Osteoblast (primary cell): ENCODE data around the gene IMPA2. TPM values are rescaled to one million over a fixed set of nuclear protein-coding genes. Genes with fewer than 3 reads are reported as not detected.

ENCODE experiments used
- DNase-seq: peaks from one replicate; pipeline ENCODE4 v3.0.0; 2011; ENCODE audit warnings: low spot score, mixed read lengths; ENCODE audit not compliant: insufficient read length; ENCODE audit errors: missing footprints
- H2AFZ ChIP-seq: 2 replicates; pipeline ENCODE4 v1.6.0; 2011; ENCODE audit warnings: mild to moderate bottlenecking, low read length
- H3K27ac ChIP-seq: 2 replicates; pipeline ENCODE4 v1.5.1; 2011; ENCODE audit warnings: mild to moderate bottlenecking, low read depth, low read length, moderate library complexity
- H3K27me3 ChIP-seq: 2 replicates; pipeline ENCODE4 v1.6.0; 2012; ENCODE audit warnings: mild to moderate bottlenecking, control low read depth, inconsistent platforms, low read length, moderate library complexity; ENCODE audit not compliant: insufficient read depth
- H3K36me3 ChIP-seq: 2 replicates; pipeline ENCODE4 v1.5.1; 2011; ENCODE audit warnings: mild to moderate bottlenecking, low read length, control low read depth, moderate library complexity; ENCODE audit not compliant: insufficient read depth
- H3K4me1 ChIP-seq: 2 replicates; pipeline ENCODE4 v1.5.1; 2011; ENCODE audit warnings: mild to moderate bottlenecking, low read length, control low read depth, moderate library complexity; ENCODE audit not compliant: insufficient read depth
- H3K4me2 ChIP-seq: 2 replicates; pipeline ENCODE4 v1.6.0; 2011; ENCODE audit warnings: mild to moderate bottlenecking, low read length; ENCODE audit not compliant: insufficient read depth
- H3K4me3 ChIP-seq: fragments of 200-600 bp; sonication (generic); 3 replicates; pipeline ENCODE4 v1.5.1; 2012; ENCODE audit warnings: mild to moderate bottlenecking, low read length, inconsistent platforms; ENCODE audit not compliant: insufficient read depth
- H3K79me2 ChIP-seq: 2 replicates; pipeline ENCODE4 v1.6.0; 2012; ENCODE audit warnings: mild to moderate bottlenecking, low read length, control low read depth, inconsistent platforms; ENCODE audit not compliant: insufficient read depth
- H3K9me3 ChIP-seq: 2 replicates; pipeline ENCODE4 v1.5.1; 2011; ENCODE audit warnings: low read depth, low read length, control low read depth
- H4K20me1 ChIP-seq: 2 replicates; pipeline ENCODE4 v1.6.0; 2012; ENCODE audit warnings: mild to moderate bottlenecking, low read length, control low read depth; ENCODE audit not compliant: insufficient read depth
- CTCF ChIP-seq: IDR thresholded peaks from 2 replicates; pipeline ENCODE4 v1.5.1; 2011; ENCODE audit warnings: mild to moderate bottlenecking, low read depth, low read length, moderate library complexity; ENCODE audit errors: extremely low read depth
- total RNA-seq: library from RNA; depleted of rRNA; stranded (reverse); fragments of >200 nt; gene quantifications from 2 replicates; pipeline ENCODE4 v1.2.3, GENCODE V29; 2012

IMPA2 gene
- total RNA-seq, 1 donor: 11.2 TPM

DNA sequence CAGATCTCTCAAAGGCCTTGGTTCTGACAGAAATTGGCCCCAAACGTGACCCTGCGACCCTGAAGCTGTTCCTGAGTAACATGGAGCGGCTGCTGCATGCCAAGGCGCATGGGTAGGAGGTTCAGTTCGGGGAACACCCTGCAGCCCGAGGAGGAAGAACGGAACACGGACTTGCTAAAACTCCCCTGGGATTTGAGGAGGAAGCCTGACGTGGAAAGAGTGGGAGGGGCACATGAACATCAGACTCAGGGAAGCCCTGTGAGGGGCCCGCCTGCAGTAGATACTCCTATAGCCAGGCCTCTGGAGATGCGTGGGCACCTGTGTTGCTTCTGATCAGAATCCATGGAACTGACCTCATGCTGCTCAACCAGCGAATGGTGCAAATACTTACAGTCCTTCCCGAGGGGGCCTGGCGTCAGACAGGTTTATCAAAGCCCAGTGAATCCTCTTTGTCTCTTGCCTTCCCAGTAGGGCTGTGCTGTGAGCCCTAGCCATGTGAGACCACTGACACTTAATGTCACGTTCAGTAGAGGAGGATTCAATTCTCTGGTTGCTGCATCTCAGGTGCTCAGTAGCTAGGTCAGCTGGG is 46.8 kb downstream of the IMPA2 start:
- no peak overlapping the region for H3K4me3 ChIP-seq
- H3K36me3 ChIP-seq: no peaks in the 10 kb centered on the region
- H2AFZ ChIP-seq: no peak overlapping the region
- H3K4me1 ChIP-seq: peaks cover 16% of the 10 kb centered on the region
- H3K27me3 ChIP-seq: no peaks in the 10 kb centered on the region
- no peaks in the 10 kb centered on the region for H3K79me2 ChIP-seq
- no peak overlapping the region for H3K27ac ChIP-seq
- H4K20me1 ChIP-seq: no peaks in the 10 kb centered on the region
- no peak for DNase-seq
- TF ChIP-seq CTCF: no peak
- H3K9me3 ChIP-seq: no peaks in the 10 kb centered on the region
- no peak overlapping the region for H3K4me2 ChIP-seq

GRCh38 chr18:12028674-12029073 is 47.4 kb downstream of the IMPA2 start:
- no peaks in the 10 kb centered on the region for H3K27me3 ChIP-seq

DNA sequence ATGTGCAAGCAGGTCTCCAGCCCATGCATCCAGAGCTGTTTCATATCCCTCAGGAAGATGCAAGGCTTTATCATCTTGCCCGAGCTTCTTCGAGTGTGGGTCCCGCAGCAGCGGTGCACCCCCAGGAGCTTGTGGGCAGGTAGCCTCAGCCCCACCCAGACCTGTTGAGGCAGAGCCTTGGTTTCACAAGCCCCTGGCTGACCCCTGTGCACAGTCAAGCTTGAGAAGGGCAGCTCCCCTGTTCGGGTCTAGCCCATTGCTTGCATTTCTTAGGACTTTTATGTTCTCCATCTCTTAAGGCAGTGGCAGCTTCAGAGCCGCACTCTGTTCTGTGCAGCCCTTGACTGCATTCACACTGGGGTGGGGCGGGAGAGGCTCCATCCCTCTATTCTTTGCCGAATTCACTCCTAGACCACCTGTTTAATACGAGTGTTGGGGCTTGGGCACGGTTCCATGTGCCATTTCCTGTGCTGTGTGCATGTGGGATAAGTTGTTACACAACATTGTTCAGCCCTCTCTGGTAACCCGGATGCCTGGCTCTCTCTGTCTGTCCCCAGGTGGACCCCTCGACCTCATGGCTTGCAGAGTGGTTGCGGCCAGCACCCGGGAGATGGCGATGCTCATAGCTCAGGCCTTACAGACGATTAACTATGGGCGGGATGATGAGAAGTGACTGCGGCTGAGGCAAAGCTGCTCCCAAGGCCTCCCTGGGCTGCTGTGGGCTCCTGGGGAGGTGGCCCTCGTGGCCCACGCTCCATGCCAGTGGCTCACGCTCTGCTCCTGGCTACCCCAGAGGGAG is 48.7 kb downstream of the IMPA2 start:
- Histone ChIP-seq H3K36me3 (no peaks in the 10 kb centered on the region), H3K27ac (no peak overlapping the region), H3K79me2 (no peaks in the 10 kb centered on the region), H3K9me3 (no peaks in the 10 kb centered on the region), H3K27me3 (no peaks in the 10 kb centered on the region), H3K4me3 (no peak overlapping the region), H3K4me2 (no peak overlapping the region), H3K4me1 (peaks cover 18% of the 10 kb centered on the region), H2AFZ (no peak overlapping the region), H4K20me1 (no peaks in the 10 kb centered on the region)
- no peak for DNase-seq
- no peak for TF ChIP-seq CTCF

More at GRCh38 chr18:12028674-12029073, 47.4 kb downstream of the IMPA2 start:
- no peak overlapping the region for H3K27ac ChIP-seq
- peaks cover 18% of the 10 kb centered on the region for H3K4me1 ChIP-seq
- no peaks in the 10 kb centered on the region for H3K9me3 ChIP-seq
- TF ChIP-seq CTCF: no peak
- H3K4me3 ChIP-seq: no peak overlapping the region
- H3K36me3 ChIP-seq: no peaks in the 10 kb centered on the region
- no peaks in the 10 kb centered on the region for H3K79me2 ChIP-seq
- H3K4me2 ChIP-seq: no peak overlapping the region
- no peak overlapping the region for H2AFZ ChIP-seq
- DNase-seq: no peak
- no peaks in the 10 kb centered on the region for H4K20me1 ChIP-seq

- H3K4me1 ChIP-seq: peaks cover 18% of the 10 kb centered on the region
- no peaks in the 10 kb centered on the region for H3K9me3 ChIP-seq
- TF ChIP-seq CTCF: no peak
- H2AFZ ChIP-seq: no peak overlapping the region
- no peaks in the 10 kb centered on the region for H3K27me3 ChIP-seq
- H3K79me2 ChIP-seq: no peaks in the 10 kb centered on the region
- no peak overlapping the region for H3K27ac ChIP-seq
- H3K4me3 ChIP-seq: no peak overlapping the region
- no peaks in the 10 kb centered on the region for H3K36me3 ChIP-seq
- H3K4me2 ChIP-seq: no peak overlapping the region
- no peak for DNase-seq
- H4K20me1 ChIP-seq: no peaks in the 10 kb centered on the region
Measured at GRCh38 chr18:12030670-12031069, 49.4 kb downstream of the IMPA2 start.
